SK-MEL-5 (cell line): ENCODE measurements around the gene SLC6A13. TPM values are rescaled to one million over a fixed set of nuclear protein-coding genes. Genes with fewer than 3 reads are reported as not detected.
"Not testable (repeated sequence)": the region's sequence is repeated elsewhere in the genome, so short reads cannot be mapped to it uniquely, and the experiment has no call there.

Experiments used
- DNase-seq: peaks from one replicate; pipeline ENCODE4 v3.0.0-alpha.2; 2016; ENCODE audit warnings: low read depth, low spot score
- in situ Hi-C: cut with HindIII; loops from 2 replicates; pipeline ENCODE4 v1.10.0; 2016; ENCODE audit warnings: low sequenced_read_pairs, high pct_unique_total_duplicates, low pct_unique_long_range_greater_than_20kb
- total RNA-seq: library from RNA; depleted of rRNA; stranded (reverse); fragments of >200 nt; shearing (Covaris generic); gene quantifications from 2 replicates; pipeline ENCODE4 v1.2.3, GENCODE V29; 2014

The SLC6A13 gene
- total RNA-seq, 1 experiment from 2014 or later, result not detected

DNA sequence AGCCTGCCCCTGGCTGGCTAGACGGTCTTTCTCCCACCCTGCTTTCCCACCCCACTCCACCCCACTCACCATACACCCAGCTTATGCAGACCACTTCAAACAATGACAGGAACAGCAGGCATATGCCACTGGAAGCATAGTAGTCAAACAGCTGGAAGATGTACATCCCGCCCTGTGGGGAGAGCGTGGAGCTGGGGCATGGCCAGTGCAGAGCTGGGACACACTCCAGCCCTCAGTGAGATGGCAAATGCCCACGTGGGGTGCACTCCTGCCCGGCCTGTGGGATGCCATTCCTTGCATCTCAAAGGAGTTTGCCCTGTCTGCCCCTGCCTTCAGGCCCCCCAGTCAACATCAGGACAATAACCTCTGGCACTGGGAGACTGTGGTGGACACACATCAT is 67.5 kb downstream of the SLC6A13 start:
- in situ Hi-C loops, result no loop called here
- no peak for DNase-seq

DNA sequence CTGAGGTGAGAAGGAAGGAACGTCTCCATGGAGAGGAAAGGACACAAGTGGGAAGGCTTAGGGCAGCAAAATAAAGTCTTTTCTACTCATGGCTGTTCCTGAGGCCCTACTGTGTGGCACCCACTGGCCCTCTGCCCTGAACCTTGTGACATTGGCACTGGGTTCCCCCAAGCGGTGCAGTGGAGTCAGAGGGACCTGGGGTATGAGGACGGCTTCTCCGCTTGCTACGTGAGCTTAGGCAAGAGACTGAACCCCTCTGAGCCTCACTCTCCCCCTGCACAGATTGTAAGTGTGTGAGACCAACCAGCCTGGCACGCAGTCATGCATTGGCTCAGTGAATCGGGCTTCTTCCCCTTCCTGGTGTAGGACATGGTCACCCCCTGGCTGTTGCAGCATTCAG is 68.4 kb downstream of the SLC6A13 start:
- in situ Hi-C loops, result no loop called here
- no peak for DNase-seq

DNA sequence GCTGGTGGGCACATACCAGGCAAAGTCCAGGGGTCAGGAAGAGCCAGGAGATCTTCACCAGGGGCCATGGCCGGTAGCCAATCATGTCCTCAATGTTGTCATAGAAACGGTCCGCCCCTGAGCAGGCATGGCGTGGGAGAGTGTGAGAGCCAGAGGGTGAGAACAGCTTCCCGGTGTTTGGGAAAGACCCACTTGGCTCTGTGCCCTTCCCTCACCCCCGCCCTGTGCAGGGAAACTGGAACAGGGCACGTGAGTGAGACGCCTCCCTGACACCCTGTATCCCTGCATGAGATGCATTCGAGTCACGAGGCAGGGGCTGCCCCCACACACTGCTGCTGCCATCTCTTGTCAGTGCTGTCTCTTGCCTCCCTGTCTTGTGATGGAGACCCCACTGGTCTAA is 69.4 kb downstream of the SLC6A13 start:
- DNase-seq, result no peak

DNA sequence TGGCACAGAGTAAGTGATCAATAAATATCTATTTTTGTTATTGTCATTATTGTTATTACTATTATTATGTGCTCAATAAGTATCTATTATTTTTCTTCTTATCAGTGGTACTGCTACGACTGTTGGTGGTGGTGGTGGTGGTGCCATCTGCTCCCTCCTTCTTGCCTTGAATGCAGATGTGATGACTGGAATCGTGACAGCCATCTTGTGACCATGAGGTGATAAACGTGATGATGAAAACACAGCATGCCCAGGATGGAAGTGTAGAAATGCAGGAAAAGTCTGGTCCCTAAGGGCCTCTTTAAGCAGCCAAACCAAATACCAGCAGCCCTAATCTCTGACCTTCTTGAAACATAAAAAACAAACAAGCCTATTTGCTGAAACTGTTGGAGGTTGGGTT is 71.1 kb downstream of the SLC6A13 start:
- DNase-seq, result no peak
- in situ Hi-C loops, result no loop called here

More for the DNA sequence above, 69.4 kb downstream of the SLC6A13 start:
- in situ Hi-C loops, result no loop called here

DNA sequence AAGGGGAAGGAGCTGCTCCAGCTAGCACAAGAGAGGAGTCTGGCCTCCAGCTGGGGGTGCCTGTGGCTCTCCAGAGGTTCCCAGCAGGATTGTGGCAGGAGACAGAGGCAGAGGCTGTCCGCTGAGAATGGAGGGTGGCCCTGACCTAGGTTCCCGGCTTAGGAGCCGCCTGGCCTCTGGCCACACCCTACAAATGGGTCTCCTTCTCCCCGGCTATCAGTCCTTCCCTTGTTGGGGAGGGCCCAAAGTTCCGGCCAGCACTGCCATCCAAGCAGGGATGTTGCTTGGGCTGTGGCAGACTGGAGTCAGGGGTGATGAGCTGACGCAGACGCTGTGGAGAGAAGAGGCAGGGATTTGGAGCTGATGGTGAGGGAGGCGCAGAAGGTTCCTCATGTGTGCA is 71.8 kb downstream of the SLC6A13 start:
- in situ Hi-C loops, result no loop called here
- no peak for DNase-seq

DNA sequence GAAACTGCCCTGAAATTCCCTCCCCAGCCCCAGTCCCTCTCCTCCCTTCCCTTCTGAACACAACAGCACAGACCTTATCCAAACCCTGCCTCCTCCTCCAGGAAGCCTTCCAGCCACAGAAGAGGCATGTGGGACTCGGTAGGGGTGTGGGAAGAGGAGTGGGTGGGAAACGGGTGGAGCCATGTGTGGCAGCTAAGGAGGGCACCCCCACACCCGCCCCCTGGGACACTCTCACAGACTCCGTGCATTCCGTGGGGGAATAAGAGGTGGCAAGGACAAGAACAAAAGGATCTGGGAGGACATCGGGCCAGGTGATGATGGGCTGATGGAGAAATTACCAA is 73.0 kb downstream of the SLC6A13 start:
- in situ Hi-C loops, result no loop called here

DNA sequence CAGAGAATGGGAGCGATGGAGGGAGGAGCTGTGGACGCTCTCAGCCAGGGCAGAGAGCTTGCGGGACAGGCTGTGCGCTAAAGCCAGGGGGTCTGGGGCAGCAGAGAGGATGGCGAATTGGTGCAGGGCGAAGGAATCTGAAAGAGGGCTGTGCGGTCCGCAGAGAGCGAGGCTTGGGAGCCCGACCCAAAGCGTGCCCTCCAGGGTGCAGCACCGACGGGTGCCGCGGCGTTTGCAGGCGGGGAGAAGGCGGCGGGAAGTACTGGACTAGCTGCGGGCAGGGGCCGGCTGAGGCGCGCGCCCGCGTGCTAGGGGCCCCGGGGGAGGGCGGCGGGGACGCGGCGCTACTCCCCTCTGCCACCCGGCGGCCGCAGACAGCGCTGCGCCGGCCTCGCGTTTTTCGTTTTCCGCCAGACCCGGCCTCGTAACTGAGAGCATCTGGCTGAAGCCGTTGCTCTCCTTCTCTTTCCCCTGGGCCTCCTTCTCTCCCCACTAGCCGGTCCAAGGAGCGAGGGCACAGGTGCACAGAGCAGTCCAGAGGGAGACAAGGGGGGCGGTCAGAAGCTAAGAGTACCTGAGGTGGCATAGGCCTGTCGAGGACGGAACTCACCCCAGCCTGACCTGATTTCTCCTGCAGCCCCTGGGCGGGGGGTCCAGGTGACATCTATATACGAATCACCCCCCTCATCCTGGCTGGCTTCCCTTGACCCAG is 73.6 kb downstream of the SLC6A13 start:
- in situ Hi-C loops, result no loop called here
- peak; percentile 50 for DNase-seq

More for the DNA sequence above, 73.0 kb downstream of the SLC6A13 start:
- no peak for DNase-seq

DNA sequence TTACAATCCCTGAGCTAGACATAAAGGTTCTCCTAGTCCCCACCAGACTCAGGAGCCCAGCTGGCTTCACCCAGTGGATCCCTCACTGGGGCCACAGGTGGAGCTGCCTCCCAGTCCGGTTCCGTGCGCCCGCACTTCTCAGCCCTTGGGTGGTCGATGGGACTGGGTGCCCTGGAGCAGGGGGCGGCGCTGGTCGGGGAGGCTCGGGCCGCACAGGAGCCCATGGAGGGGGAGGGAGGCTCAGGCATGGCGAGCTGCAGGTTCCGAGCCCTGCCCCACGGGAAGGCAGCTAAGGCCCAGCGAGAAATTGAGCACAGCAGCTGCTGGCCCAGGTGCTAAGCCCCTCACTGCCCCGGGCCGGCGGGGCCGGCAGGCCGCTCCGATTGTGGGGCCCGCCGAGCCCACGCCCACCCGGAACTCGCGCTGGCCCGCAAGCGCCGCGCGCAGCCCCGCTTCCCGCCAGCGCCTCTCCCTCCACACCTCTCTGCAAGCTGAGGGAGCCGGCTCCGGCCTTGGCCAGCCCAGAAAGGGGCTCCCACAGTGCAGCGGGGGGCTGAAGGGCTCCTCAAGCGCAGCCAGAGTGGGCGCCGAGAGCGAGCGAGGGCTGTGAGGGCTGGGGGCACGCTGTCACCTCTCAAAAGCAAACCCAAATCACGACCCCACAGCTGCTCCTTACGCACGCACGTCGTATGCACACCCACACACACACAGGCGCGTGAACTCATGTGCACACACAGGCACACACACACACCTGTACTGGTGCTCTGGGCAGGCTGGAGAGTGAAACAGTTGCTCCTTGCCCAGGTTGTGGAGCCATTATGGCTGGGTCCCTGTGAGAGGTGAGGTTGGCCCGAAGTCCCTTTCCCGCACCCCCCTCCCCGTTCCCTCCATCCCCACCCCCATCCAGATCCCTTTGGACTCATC is 74.4 kb downstream of the SLC6A13 start:
- in situ Hi-C loops, DNase-seq: not testable (repeated sequence)

DNA sequence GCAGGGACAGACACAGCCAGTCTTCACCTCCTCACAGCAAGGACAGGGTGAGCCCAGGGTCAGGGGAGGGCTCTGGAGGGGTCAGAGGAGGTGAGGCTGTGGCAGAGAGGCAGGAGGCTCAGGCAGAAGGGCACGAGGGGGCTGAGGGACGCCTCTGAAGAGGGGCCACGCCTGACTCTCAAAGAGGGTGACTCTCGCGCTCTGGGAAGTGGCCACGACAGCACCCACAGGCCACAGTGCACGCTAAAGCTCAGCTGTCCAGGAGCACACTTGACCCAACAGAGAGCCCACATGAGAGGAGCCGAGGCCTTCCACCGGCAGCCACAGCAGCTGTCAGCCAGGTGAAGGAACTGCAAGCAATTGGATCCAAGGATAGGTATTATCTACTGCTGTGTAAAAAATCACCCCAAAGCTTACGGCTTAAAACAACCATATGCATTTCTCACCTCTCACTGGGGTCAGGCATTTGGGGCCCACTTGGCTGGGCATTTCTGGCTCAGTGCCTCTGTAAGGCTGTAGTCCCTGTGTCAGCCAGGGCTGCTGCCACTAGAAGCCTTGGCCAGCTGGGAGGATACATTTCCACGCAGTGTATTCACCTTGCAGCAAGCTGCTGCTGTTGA is 76.5 kb downstream of the SLC6A13 start:
- DNase-seq, result no peak
- in situ Hi-C loops, result no loop called here

DNA sequence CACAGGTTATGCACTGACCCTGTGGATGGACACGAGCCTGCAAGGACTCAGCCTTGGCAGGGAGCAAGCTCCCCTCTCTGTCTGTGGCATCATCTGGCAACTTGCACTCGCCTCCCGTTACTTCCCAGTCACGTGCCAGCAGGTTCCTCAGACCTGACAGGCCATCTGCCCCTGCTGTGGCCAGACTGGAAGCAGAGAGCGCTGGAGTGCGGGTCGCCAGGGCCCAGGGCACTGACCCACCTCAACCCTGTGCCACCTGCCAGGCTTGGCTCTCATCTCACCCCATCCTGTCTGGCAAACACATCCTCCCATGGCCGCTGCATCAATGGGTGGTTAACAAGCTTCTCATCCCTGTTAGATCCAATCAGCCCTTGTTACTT is 77.1 kb downstream of the SLC6A13 start:
- in situ Hi-C loops, result no loop called here
- no peak for DNase-seq

DNA sequence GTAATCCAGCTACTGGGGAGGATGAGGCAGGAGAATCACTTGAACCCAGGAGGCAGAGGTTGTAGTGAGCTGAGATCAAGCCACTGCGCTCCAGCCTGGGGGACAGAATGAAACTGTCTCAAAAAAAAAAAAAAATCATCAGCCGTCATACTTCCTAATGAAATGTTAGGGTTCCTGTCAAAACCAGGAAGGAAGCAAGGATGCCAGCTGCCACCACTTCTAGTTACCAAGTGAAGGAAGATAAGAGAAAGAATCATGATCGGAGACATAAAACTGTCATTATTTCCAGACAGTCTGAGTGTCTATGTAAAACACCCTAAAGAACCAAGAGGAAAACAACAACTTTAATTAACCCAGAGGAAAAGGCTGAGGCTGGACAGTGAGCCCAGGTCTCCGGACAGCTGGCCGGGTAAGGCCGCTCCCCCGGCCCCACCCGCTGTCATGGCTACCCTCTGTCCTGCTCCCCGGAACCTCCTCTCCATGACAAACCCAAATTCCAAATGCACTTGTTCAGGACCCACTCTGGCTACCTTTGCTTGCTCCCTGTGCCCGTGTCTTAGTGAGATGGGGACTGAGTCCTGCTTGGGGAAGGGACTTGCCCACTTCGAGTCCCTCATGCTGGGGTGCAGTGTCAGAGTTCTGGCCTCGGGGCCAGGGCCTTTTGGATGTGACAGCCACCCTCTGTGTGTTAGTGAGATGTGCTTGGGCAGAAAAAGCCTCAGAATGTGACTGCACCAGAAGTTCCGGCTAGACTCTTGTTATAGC is 77.6 kb downstream of the SLC6A13 start:
- DNase-seq, result no peak
- in situ Hi-C loops, result no loop called here

DNA sequence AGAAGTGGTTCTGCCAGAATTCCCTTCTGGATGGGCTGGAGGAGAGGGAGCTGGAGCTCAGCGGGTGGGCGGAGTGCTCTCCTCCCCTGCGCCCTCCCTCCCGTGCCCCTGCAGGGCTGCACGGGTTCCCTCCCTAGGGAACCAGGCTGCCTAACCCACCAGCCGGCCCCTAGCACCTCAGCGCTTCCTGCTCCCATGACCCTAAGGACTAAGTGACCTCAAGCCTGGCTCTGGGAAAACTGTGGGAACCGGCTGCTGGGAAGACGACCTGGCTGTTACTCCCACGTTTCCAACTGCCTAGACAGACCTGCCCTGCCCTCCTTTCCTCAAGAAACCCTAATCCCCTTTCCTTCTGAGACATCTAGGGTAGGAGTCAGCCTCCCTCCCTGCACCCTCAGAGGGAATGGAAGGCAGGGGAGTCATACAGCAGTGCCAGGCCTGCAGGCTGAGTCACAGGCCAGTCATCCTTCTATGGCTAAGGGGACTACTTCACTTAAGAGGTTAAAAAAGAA is 80.2 kb downstream of the SLC6A13 start:
- DNase-seq, result no peak
- in situ Hi-C loops, result no loop called here

DNA sequence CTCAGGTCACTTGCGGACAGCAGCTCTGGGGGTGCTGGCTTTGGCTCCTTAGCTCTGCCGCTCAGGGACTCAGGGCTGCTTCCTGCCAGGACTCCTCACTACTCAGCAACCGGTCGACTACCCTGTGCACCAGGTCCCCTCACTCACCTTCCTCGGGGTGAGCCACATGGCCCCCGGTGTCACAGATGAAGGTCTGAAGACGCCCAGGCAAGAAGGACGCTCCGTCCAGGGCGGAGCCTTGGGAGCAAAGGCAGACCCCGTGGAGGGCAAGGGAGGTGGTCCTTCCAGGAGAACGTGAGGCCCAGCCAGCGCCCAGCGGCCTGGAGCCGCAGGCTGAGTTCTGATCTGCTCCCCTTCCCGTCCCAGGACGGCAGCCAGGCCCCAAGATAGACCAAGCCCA is 80.7 kb downstream of the SLC6A13 start:
- in situ Hi-C loops, result no loop called here
- DNase-seq, result no peak

DNA sequence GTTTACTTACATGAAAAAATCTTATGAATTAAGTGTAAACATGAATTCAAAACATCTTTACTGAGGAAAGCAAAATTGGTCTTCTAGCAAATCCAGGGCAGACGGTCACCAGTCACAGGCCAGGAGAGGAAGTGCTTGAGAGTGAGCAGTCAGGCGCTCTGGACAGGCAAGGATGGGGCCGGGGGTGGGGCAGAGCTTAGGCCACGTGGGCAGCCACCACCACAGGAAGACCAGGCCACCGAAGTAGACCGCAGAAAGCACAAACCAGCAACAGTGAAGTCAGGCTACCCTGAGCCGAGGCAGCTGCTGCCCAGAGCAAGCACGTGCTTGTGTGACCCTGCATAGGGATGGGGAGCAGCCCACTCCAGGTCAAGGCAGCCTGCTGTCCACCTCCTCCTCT is 82.2 kb downstream of the SLC6A13 start:
- DNase-seq, result peak; percentile 31
- in situ Hi-C loops, result no loop called here

DNA sequence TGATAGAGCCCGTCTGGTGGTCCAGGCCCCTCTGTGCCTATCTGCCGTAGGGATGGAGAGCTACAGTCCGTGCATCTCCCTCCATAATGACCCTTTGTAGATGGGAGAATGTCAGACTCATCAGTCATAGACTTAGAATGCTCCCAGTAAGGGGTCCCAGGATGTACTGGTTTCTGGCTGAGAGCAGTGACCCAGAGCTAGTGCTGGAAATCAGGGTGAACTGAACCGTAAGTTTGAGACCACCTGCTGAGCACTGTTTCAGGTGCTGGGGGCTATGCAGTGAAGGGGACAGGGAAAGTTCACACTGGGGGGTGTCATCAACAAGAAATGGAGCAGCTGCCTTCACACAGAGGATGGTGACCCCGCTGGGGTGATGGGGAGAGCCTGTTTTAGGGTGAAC is 82.8 kb downstream of the SLC6A13 start:
- in situ Hi-C loops, result no loop called here
- no peak for DNase-seq

DNA sequence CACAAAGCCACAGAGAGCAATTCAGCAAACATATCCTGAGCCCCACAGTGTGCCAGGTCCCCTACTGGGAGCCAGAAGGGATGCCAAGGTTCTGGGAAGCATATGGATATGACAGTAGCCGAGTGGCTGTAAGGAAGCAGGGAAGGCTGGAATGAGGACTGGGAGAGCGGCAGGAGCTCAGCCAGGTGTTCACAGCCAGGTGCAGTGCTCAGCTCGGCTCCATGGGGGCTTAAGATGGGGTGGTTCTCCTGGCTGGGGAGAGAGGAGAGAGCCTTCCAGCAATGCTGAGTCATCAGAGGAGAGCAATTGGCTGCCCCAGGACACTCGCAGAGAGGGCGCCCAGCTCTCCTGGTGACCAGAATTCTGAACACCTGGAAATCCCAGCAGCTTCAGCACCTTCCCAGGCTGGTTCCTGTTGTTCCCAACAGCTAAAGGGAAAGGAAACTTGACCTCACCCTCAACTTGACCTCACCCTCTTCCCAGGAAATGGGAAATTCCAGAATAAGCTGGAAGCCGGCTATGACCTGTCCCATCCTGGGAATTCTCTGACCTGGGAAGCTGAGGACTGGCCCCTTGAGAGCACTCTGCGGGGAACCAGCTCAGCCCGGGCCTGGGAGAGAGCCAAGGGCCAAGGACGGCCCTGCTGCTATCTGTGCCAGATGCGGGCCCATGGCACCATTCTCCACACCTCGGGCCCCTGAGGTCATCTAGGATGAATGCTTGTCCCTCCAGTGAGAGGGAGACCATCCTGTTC is 83.3 kb downstream of the SLC6A13 start:
- DNase-seq, result no peak
- in situ Hi-C loops, result no loop called here

DNA sequence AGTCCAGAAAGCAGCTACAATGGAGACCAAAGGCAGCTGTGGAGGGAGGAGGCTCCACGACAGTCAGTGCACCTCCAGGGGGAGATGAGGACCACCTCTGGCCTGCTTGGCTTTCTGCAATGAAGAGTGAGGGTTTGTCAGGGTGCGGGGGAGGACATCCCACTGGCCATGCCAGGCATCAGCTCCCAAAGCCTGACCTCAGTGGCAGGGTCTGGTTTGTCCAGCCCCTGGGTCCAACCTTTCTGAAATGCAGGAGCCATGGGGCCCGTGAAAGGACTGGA is 83.9 kb downstream of the SLC6A13 start:
- DNase-seq, result no peak
- in situ Hi-C loops, result no loop called here
